Measurements from ENCODE around the gene KLKB1.

DNA sequence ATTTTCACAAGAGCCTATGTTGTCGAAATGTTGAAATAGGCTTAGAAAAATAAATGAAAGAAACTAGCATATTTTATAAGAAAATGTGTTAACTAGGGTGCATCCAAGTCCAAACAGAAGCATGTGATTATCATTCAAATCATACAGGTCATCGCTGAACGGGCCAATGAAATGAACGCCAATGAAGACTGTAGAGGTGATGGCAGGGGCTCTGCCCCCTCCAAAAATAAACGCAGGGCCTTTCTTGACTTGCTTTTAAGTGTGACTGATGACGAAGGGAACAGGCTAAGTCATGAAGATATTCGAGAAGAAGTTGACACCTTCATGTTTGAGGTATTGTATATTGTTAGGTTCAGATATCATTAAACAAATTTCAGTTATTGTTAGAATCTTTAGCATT, 26.3 kb upstream of the KLKB1 start:
- TF ChIP-seq POLR2A (IDR thresholded peaks at IDR 0.05) (no peak), CTCF (IDR thresholded peaks at IDR 0.05) (no peak)
